ENCODE data around the gene STX2.

STX2 gene

GRCh38 chr12:130780880-130781575 is 58.0 kb downstream of the STX2 start:
- Histone ChIP-seq H3K36me3 (ENCODE audit: insufficient read depth, low read length) (no peaks in the 10 kb centered on the region), H3K4me3 (ENCODE audit: low read length) (no peak overlapping the region), H3K9ac (ENCODE audit: low read depth, low read length) (no peak overlapping the region), H3K9me3 (ENCODE audit: insufficient read depth, low read depth, low read length) (0 out of 2 replicates have a peak, but pooled peaks cover 3% of the 10 kb centered on the region), H3K4me1 (ENCODE audit: insufficient read depth, low read length) (peaks cover 12% of the 10 kb centered on the region), H3K27me3 (ENCODE audit: insufficient read depth, low read length) (no peaks in the 10 kb centered on the region), H3K27ac (ENCODE audit: low read depth, low read length) (no peak overlapping the region)
- WGBS, result 94% methylated on average over 27 of the region's 28 CpGs

- no peak overlapping the region for H3K4me3 ChIP-seq (ENCODE audit: low read length)
- no peaks in the 10 kb centered on the region for H3K36me3 ChIP-seq (ENCODE audit: insufficient read depth, low read length)
- H3K27ac ChIP-seq (ENCODE audit: low read depth, low read length), result no peak overlapping the region
- no peak overlapping the region for H3K9ac ChIP-seq (ENCODE audit: low read depth, low read length)
- H3K9me3 ChIP-seq (ENCODE audit: insufficient read depth, low read depth, low read length), result 0 out of 2 replicates have a peak, but pooled peaks cover 2% of the 10 kb centered on the region
- peaks cover 18% of the 10 kb centered on the region for H3K4me1 ChIP-seq (ENCODE audit: insufficient read depth, low read length)
- 79% methylated on average over 10 of the region's 10 CpGs for WGBS
- peaks cover 4% of the 10 kb centered on the region; the same call in 1 of the 2 replicates for H3K27me3 ChIP-seq (ENCODE audit: insufficient read depth, low read length)
Measured at GRCh38 chr12:130780325-130780724, 58.7 kb downstream of the STX2 start.

- Histone ChIP-seq H3K27me3 (ENCODE audit: insufficient read depth, low read length) (peaks cover 7% of the 10 kb centered on the region), H3K27ac (ENCODE audit: low read depth, low read length) (no peak overlapping the region), H3K36me3 (ENCODE audit: insufficient read depth, low read length) (no peaks in the 10 kb centered on the region), H3K4me1 (ENCODE audit: insufficient read depth, low read length) (peaks cover 16% of the 10 kb centered on the region), H3K9ac (ENCODE audit: low read depth, low read length) (no peak overlapping the region), H3K4me3 (ENCODE audit: low read length) (no peak overlapping the region), H3K9me3 (ENCODE audit: insufficient read depth, low read depth, low read length) (no peaks in the 10 kb centered on the region)
- WGBS, result 84% methylated on average over 5 of the region's 5 CpGs
Measured at GRCh38 chr12:130778776-130779175, 60.3 kb downstream of the STX2 start.

- Histone ChIP-seq H3K36me3 (ENCODE audit: insufficient read depth, low read length) (no peaks in the 10 kb centered on the region), H3K9ac (ENCODE audit: low read depth, low read length) (no peak overlapping the region), H3K9me3 (ENCODE audit: insufficient read depth, low read depth, low read length) (no peaks in the 10 kb centered on the region), H3K4me1 (ENCODE audit: insufficient read depth, low read length) (peaks cover 5% of the 10 kb centered on the region; the same call in 1 of the 2 replicates), H3K27me3 (ENCODE audit: insufficient read depth, low read length) (peaks cover 7% of the 10 kb centered on the region), H3K27ac (ENCODE audit: low read depth, low read length) (no peak overlapping the region), H3K4me3 (ENCODE audit: low read length) (no peak overlapping the region)
- 88% methylated on average over 11 of the region's 11 CpGs for WGBS
Measured at GRCh38 chr12:130776857-130777339, 62.2 kb downstream of the STX2 start.

GRCh38 chr12:130775953-130776856 is 62.8 kb downstream of the STX2 start:
- Histone ChIP-seq H3K27ac (ENCODE audit: low read depth, low read length) (no peak overlapping the region; the same call in 1 of the 2 replicates), H3K9me3 (ENCODE audit: insufficient read depth, low read depth, low read length) (no peaks in the 10 kb centered on the region), H3K27me3 (ENCODE audit: insufficient read depth, low read length) (peaks cover 7% of the 10 kb centered on the region), H3K4me3 (ENCODE audit: low read length) (peak overlapping the region; percentile 41), H3K9ac (ENCODE audit: low read depth, low read length) (no peak overlapping the region; the same call in 1 of the 2 replicates), H3K36me3 (ENCODE audit: insufficient read depth, low read length) (no peaks in the 10 kb centered on the region), H3K4me1 (ENCODE audit: insufficient read depth, low read length) (peaks cover 5% of the 10 kb centered on the region; the same call in 1 of the 2 replicates)
- 7% methylated on average over 41 of the region's 41 CpGs for WGBS

GRCh38 chr12:130770413-130771028 is 68.5 kb downstream of the STX2 start:
- Histone ChIP-seq H3K4me3 (ENCODE audit: low read length) (no peak overlapping the region), H3K27me3 (ENCODE audit: insufficient read depth, low read length) (peaks cover 4% of the 10 kb centered on the region), H3K4me1 (ENCODE audit: insufficient read depth, low read length) (0 out of 2 replicates have a peak, but pooled peaks cover 2% of the 10 kb centered on the region), H3K36me3 (ENCODE audit: insufficient read depth, low read length) (no peaks in the 10 kb centered on the region), H3K9me3 (ENCODE audit: insufficient read depth, low read depth, low read length) (0 out of 2 replicates have a peak, but pooled peaks cover under 1% of the 10 kb centered on the region), H3K27ac (ENCODE audit: low read depth, low read length) (no peak overlapping the region), H3K9ac (ENCODE audit: low read depth, low read length) (no peak overlapping the region)
- 86% methylated on average over 7 of the region's 7 CpGs for WGBS

GRCh38 chr12:130768120-130768519 is 70.9 kb downstream of the STX2 start:
- Histone ChIP-seq H3K27me3 (ENCODE audit: insufficient read depth, low read length) (no peaks in the 10 kb centered on the region), H3K9me3 (ENCODE audit: insufficient read depth, low read depth, low read length) (peaks cover 13% of the 10 kb centered on the region), H3K4me1 (ENCODE audit: insufficient read depth, low read length) (no peaks in the 10 kb centered on the region), H3K4me3 (ENCODE audit: low read length) (no peak overlapping the region), H3K9ac (ENCODE audit: low read depth, low read length) (no peak overlapping the region), H3K27ac (ENCODE audit: low read depth, low read length) (no peak overlapping the region), H3K36me3 (ENCODE audit: insufficient read depth, low read length) (no peaks in the 10 kb centered on the region)
- WGBS, result 86% methylated on average over 9 of the region's 9 CpGs

GRCh38 chr12:130766470-130766869 is 72.6 kb downstream of the STX2 start:
- Histone ChIP-seq H3K27ac (ENCODE audit: low read depth, low read length) (no peak overlapping the region), H3K9me3 (ENCODE audit: insufficient read depth, low read depth, low read length) (peaks cover 13% of the 10 kb centered on the region), H3K27me3 (ENCODE audit: insufficient read depth, low read length) (no peaks in the 10 kb centered on the region), H3K36me3 (ENCODE audit: insufficient read depth, low read length) (no peaks in the 10 kb centered on the region), H3K4me1 (ENCODE audit: insufficient read depth, low read length) (no peaks in the 10 kb centered on the region), H3K4me3 (ENCODE audit: low read length) (no peak overlapping the region), H3K9ac (ENCODE audit: low read depth, low read length) (no peak overlapping the region)
- WGBS, result 87% methylated on average over 2 of the region's 2 CpGs

GRCh38 chr12:130765186-130765659 is 73.8 kb downstream of the STX2 start:
- Histone ChIP-seq H3K27me3 (ENCODE audit: insufficient read depth, low read length) (no peaks in the 10 kb centered on the region), H3K9me3 (ENCODE audit: insufficient read depth, low read depth, low read length) (peaks cover 13% of the 10 kb centered on the region), H3K9ac (ENCODE audit: low read depth, low read length) (no peak overlapping the region), H3K4me1 (ENCODE audit: insufficient read depth, low read length) (no peaks in the 10 kb centered on the region), H3K4me3 (ENCODE audit: low read length) (no peak overlapping the region), H3K27ac (ENCODE audit: low read depth, low read length) (no peak overlapping the region), H3K36me3 (ENCODE audit: insufficient read depth, low read length) (no peaks in the 10 kb centered on the region)
- 92% methylated on average over 8 of the region's 8 CpGs for WGBS

GRCh38 chr12:130764475-130765185 is 74.4 kb downstream of the STX2 start:
- H3K4me1 ChIP-seq (ENCODE audit: insufficient read depth, low read length), result no peaks in the 10 kb centered on the region
- no peak overlapping the region for H3K4me3 ChIP-seq (ENCODE audit: low read length)
- H3K27ac ChIP-seq (ENCODE audit: low read depth, low read length), result no peak overlapping the region
- H3K9ac ChIP-seq (ENCODE audit: low read depth, low read length), result no peak overlapping the region
- no peaks in the 10 kb centered on the region for H3K36me3 ChIP-seq (ENCODE audit: insufficient read depth, low read length)
- H3K27me3 ChIP-seq (ENCODE audit: insufficient read depth, low read length), result no peaks in the 10 kb centered on the region
- 96% methylated on average over 14 of the region's 14 CpGs for whole genome bisulfite sequencing
- H3K9me3 ChIP-seq (ENCODE audit: insufficient read depth, low read depth, low read length), result peaks cover 13% of the 10 kb centered on the region

All from HUES64 (cell line).